NCI-H748 (cell line): ENCODE data around the gene KRT82.
A peak's percentile ranks its signal among the peaks of the same experiment; 100 is the strongest.

Source experiments
- DNase-seq: peaks from one replicate; lab custom pipeline; 2025; ENCODE audit not compliant: unreplicated experiment; lab: John Stamatoyannopoulos, UW

The KRT82 gene

DNA sequence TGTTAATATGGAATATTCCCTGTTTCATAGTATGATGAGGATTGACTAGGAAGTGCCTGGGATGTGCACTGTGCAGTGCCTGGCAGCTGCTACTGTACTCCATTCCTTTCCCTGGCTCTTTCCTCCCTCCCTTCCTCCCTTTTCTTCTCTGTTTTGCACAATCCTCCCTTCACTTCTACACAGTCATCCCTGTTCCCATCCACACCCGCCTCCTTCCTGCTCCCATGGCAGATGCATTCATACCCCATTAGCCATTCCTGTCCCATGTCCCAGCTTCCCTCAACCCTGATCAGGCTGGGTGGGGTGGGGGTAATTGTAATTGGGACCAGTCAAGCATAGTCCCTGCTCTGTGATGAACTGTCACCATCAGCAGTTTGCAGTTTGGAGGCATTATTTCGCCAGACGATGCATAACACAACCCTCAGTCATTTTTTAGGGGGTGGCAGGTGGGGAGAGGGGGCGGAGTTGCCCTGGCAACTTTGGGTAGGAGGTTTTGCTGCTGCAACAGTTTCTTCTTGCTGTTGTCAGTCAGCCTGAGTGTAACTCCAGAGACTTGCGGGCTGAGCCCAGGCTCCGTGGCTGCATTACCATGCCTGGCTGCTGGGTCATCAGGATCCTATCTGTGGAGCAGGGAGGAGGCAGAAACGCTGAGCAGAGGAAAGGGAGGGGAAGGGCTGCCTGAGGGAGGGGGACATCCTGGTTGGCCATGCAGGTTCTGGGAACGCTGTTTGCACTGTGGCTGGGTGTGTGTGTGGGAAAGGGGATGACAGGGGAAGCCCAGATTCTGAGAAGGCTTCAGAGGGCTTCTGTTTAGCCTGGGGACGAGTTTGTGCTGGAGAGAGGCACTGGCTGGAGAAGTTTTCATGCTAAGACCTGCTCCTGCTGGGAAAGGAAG, 16.6 kb downstream of the KRT82 start:
- no peak for DNase-seq

DNA sequence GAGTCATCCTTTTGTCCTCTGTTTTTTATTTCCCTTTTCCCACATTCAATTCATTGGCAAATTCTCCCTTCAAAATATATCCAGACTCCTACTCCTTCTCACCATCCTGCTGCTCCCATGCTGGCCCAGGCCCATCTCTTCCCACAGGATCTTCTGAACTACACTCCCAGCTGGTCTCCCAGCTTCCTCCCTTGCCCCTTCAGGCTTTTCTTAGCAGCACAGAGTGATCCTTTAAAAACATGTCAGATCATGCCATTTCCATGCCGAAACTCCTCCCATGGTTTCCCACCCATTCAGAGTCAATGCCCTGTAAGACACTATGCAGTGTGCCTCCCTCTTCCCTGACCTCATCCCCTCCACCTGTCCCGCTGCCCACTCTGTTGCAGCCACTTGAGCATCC, 18.3 kb downstream of the KRT82 start:
- DNase-seq: no peak

GRCh38 chr12:52385226-52385702, 20.9 kb downstream of the KRT82 start, which contains the start of gene KRT84:
Gene KRT84, minus strand, starts transcription at chr12:52385652. Its CDS starts 67 bp downstream, at chr12:52385585.
- DNase-seq: no peak

DNA sequence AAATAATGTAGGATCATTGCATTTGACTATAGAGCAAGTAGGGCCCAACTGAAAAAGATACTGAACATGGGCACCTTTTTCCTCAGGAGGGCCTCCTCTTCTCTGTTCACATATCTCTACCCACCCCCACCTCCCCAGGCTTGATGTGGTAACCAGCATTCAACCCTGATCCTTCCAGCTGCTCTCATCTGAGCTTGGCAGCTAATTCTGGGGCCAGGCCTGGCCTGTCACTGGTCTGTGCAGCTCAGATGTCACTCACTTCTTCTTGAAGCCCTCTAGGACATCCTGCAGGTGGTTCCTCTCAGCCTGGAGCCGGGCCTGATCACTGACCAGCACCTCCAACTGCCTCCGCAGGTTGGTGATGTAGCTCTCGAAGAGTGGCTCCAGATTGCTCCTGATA, 22.8 kb downstream of the KRT82 start:
- DNase-seq: no peak

DNA sequence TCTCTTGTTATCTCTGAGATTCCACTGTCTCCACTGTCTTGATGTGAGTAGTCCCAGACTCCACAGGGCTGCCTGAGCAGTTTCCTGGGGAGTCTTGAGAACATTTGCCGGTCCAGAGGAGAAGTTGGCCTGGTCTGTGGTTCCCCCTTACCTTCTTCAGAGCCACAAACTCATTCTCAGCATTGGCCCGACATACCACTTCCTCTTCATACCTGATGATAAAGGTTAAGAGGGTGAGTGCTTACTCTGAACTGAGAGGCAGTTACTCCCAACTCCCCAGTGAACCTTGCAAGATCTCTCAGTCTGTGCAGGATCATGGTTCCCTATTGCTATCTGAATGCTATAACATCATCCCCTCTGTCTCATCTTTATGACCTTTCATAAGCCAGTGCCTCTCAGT, 23.3 kb downstream of the KRT82 start:
- DNase-seq: no peak

DNA sequence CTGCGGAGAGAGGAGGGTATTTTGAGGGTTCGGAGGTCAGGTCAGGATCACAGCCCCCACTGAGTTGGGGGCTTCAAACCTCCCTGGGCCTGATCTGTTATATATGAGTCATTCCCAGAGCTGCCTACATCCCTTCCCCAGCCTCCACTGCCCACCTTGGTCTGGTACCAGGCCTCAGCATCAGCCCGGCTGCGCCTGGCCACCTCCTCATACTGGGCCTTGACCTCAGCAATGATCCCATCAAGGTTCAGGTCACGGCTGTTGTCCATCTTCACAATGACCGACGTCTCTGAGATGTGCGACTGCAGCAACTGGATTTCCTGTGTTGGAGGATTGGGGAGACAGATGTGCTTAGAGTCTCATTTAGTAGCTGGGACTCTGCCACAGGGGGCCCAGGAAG, 24.9 kb downstream of the KRT82 start:
- no peak for DNase-seq

- DNase-seq: peak; percentile 40
Observed at GRCh38 chr12:52380271-52380694, 25.9 kb downstream of the KRT82 start.

- no peak for DNase-seq
Observed at GRCh38 chr12:52379536-52379935, 26.6 kb downstream of the KRT82 start.

DNA sequence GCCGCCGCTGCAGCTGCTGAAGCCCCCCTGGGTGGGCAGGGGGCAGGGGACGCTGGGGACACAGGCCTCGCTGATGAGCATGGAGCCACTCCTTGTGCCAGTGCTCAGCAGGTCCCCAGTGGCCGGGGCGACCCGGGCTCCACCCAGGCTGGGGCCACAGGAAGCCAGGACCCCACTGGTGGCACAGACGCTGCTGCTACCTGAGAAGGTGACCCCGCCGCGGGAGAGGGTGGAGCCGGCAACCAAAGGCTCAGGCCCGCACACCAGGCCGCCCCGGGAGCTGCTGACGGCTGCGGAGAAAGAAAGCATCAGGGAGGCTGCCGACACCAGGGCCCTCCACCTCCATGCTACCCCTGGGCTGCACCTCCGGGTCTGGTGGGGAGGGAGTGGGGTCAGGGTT, 28.0 kb downstream of the KRT82 start:
- no peak for DNase-seq

DNA sequence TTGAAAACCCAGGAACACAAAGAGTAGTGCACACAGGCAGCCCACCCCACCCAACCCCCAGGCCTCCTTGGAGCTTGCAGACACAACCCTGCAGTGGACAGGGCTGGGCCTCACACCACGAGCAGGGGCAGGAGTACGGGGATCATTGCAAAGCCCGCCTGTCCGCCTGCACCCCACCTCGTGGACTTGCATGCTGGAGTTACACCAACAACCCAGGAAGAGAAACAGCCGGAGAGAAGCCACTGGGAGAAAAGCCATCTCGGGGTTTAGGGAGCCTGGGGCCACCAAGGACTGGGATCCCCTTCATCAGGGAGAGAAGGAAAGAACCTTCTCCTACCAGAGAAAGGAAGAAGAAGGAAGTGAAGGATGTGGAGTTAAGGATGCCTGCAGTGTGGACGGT, 28.9 kb downstream of the KRT82 start:
- no peak for DNase-seq

DNA sequence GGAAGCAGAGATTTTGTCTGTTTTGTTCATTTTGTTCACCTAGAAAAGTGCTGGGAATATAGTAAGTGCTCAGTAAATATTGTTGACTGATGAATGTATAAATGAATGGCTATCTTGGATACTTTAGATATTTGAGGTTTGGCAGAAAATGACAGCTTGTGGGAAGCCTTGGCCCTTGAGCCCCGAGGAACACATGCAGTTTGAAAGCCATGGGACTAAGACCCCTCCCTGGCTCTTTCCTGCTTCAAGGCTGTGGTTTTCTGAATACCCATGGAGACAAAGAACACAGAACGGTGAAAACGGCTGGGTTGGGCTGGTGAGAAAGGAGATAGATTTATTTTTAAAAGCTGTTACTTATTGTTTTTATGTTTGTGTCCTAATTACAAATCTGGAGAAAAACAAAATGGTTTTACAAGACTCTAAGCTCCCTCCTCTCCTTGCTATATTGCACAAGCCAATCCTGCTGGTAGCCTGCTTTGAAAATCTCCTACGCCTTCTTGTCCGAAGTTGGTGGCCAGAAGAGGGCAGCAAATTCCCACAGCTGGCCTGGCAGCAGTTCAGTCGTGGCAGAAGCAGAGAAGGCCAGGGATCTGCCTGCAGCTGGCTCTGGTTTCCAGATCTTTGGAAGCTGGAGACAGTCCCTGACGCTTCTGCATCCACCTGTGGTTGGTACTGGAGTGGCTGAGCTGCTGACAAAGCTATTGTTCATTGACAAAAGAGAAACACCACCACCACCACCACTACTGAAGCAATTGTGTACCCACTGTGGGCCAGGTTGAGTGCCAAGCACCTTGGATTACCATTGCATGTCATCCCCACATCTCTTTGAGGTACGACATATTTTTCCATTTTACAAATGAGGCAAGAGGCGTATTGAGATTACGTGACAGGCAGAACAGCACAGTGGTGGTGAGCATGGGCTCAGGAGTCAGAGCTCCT, 33.6 kb downstream of the KRT82 start:
- DNase-seq: peak; percentile 74

DNA sequence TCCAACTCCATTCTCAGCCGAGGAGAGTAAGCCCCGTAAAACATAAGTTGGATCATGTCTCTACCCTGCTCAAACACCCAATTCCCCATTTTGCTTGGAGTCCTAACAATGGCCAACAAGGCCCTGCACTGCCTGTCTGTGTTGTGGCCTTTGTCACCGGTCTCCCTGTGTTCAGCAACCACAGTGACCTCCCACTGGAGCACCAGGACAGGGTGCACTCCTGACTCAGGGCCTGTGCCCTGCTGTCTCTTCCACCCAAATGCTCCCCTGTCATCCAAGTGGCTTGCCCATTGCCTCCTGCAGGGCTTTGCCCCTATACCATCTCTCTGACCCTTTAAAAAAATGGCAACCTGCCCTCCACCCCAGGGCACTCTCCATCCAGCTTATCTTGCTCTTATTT, 34.4 kb downstream of the KRT82 start:
- DNase-seq: no peak

DNA sequence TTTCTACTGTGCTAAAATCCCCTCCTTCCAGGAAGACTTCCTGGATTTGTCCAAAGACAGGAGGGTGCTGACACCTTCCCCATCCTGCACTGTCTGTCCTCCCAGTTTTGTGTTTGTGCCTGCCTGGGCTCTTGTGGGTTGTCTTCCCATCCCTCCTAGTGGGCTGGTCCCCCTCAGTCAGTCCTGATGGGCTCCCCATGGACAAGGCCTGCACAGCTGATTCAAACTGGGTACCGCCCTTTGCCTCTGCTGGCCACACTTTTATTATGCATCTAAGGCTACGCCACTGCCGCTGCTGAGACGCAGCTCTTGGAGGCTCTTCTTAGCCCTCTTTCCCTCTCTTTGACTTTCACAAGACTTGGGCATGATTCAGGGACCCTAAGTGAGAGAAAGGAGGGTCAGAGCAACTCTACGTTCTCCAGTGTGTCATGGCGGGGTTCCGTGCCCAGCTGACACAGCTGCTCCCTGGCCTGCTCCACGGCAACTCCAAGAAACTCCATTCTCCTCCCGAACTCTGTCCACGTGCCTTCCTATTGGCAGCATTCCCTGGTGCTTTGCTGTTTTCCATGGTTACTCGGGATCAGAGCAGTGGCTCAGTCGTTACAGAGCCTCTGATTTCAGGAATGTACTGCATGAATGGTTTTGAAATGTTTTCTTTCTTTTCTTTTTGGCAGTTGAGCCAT, 35.1 kb downstream of the KRT82 start:
- DNase-seq: no peak

DNA sequence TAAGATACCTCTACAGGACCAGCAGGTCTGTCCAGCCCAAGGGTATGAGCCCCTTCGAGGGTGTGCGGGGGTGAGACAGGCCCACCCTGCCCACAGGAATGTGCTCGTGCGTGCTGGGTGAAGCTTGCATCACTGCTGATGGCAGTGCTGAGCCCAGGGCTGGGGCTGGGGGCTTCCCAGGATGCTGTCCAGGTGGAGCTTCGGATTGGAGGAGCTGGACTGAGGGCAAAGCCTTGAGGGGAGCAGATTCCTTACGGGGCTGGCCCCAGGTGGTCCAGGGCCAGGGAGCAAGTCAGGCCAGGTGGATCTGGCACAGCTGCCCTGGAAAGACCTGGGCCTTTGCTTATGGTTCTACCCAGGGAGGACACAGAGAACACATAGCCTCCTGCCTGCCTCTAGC, 36.3 kb downstream of the KRT82 start:
- DNase-seq: no peak

- DNase-seq: no peak
Observed at GRCh38 chr12:52369211-52369610, 36.9 kb downstream of the KRT82 start.

DNA sequence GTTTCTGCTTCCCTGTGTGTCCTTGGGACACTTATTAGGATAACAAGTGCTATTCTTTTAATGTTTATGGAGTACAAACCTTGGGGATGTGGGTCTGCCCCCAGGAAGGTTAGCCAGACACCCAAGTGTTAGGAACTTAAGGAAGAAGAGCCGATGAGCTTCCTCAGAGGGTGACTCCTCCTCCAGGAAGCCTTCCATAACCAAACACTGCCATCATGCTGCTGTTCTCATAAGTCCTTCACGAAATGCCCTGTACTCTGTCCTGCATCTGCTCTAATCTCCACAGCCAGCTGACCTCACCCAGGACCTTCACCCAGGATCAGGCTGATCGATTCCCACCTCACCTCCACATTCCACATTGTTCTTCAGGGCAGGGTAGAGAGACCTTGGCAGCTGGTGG, 37.6 kb downstream of the KRT82 start:
- DNase-seq: no peak

DNA sequence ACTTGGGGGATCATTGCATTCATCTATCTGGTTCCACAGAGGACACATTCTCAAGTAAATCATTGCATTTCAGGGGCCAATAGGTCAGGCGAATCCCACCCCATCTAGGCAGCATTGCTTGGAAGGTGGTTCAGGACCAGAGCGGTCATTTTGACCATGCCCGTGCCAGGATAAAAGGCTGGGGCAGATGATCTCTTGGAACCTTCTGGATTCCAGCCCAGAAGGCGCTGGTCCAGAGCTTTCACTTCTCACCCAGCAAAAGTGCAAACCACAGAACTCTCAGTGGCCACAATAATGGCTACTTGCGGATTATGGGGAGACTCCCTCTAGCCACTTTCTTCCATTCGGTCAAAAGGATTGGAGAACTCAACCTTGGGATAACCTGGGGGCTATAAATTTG, 38.3 kb downstream of the KRT82 start:
- no peak for DNase-seq

DNA sequence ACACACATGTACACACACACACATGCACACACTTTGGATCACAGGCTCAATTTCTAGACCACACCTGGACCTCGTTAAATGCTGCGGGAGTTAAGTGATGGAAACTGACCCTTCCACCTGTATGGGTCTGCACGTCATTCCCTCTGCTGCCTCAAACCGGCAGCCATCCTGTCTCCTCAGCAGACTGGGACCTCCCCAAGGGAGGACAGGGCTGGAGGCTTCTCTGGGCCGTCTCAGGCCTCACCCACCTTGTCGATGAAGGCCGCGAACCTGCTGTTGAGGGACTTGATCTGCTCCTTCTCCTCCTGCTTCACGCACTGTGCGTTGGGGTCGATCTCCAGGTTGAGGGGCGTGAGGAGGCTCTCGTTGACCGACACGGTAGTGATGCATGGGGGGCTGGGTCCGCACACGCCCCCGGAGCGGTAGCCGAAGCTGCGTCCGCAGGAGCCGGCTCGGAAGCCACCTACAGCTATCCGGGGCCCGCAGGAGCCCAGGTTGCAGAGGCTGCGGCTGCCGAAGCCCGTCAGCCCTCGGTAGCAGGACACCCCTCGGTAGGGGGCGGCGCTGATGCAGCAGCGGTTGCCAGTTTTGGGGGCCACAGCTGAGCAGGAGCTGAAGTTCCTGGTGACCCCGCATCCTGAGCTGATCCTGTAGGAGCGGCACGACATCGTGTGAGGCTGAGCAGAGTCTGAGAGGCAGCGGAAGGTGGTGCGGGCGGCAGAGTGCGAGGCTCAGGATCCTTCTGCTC, 39.2 kb downstream of the KRT82 start, which contains the start of gene KRT85:
Gene KRT85 (minus strand): TSS at position 744 of the 748 bp plus-strand sequence. CDS start 76 bp downstream, at position 668.
- no peak for DNase-seq

GRCh38 chr12:52364901-52365489, 41.1 kb downstream of the KRT82 start:
- DNase-seq: no peak

- no peak for DNase-seq
Observed at GRCh38 chr12:52364061-52364460, 42.1 kb downstream of the KRT82 start.
